ENCODE data around the gene RAD21L1.

DNA sequence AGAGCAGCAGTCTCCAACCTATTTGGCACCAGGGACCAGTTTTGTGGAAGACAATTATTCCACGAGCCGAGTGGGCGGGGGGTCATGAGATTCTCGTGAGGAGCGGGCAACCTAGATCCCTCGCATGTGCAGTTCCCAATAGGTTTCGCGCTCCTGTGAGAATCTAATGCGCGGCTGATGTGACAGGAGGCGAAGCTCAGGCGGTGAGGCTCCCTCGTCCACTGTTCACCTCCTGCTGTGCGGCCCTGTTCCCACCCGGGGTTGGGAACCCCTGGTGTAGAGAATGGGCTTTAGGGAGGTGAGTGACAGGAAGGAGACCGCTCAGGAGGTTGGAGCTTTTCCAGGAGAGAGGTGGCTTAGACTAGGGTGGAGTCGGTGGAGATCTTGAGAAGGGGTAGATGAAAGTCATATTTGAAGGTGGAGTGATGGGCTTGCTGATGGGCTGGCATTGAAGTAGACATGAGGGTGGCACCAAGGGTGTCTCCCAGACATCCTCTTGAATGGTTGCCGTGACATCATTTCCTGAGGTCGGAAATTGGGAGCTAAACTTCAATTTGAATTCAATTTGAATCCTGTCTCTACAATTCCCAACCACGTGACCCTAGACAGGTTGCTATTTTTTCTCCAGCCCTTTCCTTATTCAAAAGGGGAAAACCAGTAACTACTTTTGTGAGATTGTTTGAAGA lies 1.5 kb upstream of the RAD21L1 start:
- TF ChIP-seq, protein P1, sequence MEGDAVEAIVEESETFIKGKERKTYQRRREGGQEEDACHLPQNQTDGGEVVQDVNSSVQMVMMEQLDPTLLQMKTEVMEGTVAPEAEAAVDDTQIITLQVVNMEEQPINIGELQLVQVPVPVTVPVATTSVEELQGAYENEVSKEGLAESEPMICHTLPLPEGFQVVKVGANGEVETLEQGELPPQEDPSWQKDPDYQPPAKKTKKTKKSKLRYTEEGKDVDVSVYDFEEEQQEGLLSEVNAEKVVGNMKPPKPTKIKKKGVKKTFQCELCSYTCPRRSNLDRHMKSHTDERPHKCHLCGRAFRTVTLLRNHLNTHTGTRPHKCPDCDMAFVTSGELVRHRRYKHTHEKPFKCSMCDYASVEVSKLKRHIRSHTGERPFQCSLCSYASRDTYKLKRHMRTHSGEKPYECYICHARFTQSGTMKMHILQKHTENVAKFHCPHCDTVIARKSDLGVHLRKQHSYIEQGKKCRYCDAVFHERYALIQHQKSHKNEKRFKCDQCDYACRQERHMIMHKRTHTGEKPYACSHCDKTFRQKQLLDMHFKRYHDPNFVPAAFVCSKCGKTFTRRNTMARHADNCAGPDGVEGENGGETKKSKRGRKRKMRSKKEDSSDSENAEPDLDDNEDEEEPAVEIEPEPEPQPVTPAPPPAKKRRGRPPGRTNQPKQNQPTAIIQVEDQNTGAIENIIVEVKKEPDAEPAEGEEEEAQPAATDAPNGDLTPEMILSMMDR (IDR thresholded peaks at IDR 0.05; ENCODE audit: poor library complexity) = no peak
- TF ChIP-seq EZH2 (IDR thresholded peaks at IDR 0.05; ENCODE audit: borderline replicate concordance) (no peak), EZH2phosphoT487 (IDR thresholded peaks at IDR 0.05; ENCODE audit: low read depth, severe bottlenecking, unreplicated experiment) (no peak)
